HepG2 (cell line): Measurements from ENCODE around the gene RAB42.
"Not testable (repeated sequence)": the region's sequence is repeated elsewhere in the genome, so short reads cannot be mapped to it uniquely, and the experiment has no call there.

Experiments used
- CEBPB ChIP-seq: IDR thresholded peaks from 2 replicates; pipeline ENCODE4 v1.6.1; 2011; ENCODE audit warnings: low read depth, low read length, improper control_type of control experiment, borderline replicate concordance
- EED ChIP-seq: sonication (generic); formaldehyde crosslinking; IDR thresholded peaks from 2 replicates; pipeline ENCODE4 v1.5.0; 2020; ENCODE audit warnings: mild to moderate bottlenecking, missing genetic modification reagents
- HDAC2 ChIP-seq: sonication (generic); formaldehyde crosslinking; IDR thresholded peaks from 2 replicates; pipeline ENCODE4 v1.4.0; 2020; ENCODE audit warnings: missing genetic modification reagents
- RFXAP ChIP-seq: sonication (generic); formaldehyde crosslinking; IDR thresholded peaks from 2 replicates; pipeline ENCODE4 v1.4.0; 2020; ENCODE audit warnings: missing genetic modification reagents, borderline replicate concordance
- ZBED4 ChIP-seq: sonication (generic); formaldehyde crosslinking; IDR thresholded peaks from 2 replicates; pipeline ENCODE4 v1.4.0; 2020; ENCODE audit warnings: missing genetic modification reagents, borderline replicate concordance
- ZNF382 ChIP-seq: sonication (generic); formaldehyde crosslinking; IDR thresholded peaks from 2 replicates; pipeline ENCODE4 v1.5.0; 2020; ENCODE audit warnings: missing genetic modification reagents, mild to moderate bottlenecking, borderline replicate concordance
- TF ChIP-seq, protein P1 (sequence below): sonication (generic); formaldehyde crosslinking; IDR thresholded peaks from 2 replicates; pipeline ENCODE4 v1.8.1; 2023; ENCODE audit warnings: mild to moderate bottlenecking, missing genetic modification reagents, borderline replicate concordance

DNA sequence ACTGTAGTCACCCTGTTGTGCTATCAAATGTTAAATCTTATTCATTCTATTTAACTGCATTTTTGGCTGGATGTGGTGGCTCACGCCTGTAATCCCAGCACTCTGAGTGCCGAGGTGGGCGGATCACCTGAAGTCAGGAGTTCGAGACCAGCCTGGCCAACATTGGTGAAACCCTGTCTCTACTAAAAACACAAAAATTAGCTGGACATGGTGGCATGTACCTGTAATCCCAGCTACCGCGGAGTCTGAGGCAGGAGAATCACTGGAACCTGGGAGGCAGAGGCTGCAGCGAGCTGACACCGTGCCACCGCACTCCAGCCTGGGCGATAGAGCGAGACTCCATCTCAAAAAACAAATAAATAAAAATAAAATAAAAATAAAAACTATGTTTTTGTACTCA lies 4.2 kb downstream of the RAB42 start:
- not testable (repeated sequence) for TF ChIP-seq CEBPB; ZBED4 (CRISPR knock-in tag); EED (CRISPR knock-in tag); ZNF382; RFXAP; HDAC2 (CRISPR knock-in tag)
- TF ChIP-seq, protein P1, sequence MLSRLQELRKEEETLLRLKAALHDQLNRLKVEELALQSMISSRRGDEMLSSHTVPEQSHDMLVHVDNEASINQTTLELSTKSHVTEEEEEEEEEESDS (CRISPR knock-in tag): not testable (repeated sequence)
